Measurements from ENCODE around the gene CCDC146.
"Not testable (repeated sequence)": the region's sequence is repeated elsewhere in the genome, so short reads cannot be mapped to it uniquely, and the experiment has no call there.

The CCDC146 gene

DNA sequence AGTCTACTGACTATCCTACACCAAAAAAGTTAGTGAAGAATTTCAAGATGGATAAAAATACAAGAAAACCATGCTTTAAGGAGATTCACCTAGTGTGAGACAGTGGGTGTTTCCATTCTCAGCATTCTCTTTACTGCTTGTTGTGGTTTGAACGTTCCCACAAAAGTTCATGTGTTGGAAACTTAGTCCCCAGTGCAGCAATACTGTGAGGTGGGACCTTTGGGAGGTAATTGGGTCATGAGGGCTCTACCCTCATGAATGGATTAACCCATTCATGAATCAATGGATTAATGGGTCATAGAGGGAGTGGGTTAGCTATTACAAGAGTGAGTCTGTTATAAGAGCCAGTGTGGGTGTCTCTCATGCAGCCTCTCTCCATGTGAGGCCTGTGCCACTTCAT, 21.2 kb upstream of the CCDC146 start:
- not testable (repeated sequence) for H3K27me3 ChIP-seq (ENCODE audit: control insufficient read depth, insufficient read depth, low read length, poor library complexity, severe bottlenecking); H3K4me1 ChIP-seq (ENCODE audit: control insufficient read depth, insufficient read depth, low read length); H3K9me3 ChIP-seq (ENCODE audit: control insufficient read depth, low read length); H3K36me3 ChIP-seq (ENCODE audit: control insufficient read depth, insufficient read depth, low read length); H3K4me3 ChIP-seq (ENCODE audit: insufficient read depth, low read depth, low read length); H3K27ac ChIP-seq (ENCODE audit: insufficient read depth, low read depth, low read length, poor library complexity, severe bottlenecking)
- WGBS, 2 experiments = 87 to 88% methylated on average over 1 of the region's 1 CpG

DNA sequence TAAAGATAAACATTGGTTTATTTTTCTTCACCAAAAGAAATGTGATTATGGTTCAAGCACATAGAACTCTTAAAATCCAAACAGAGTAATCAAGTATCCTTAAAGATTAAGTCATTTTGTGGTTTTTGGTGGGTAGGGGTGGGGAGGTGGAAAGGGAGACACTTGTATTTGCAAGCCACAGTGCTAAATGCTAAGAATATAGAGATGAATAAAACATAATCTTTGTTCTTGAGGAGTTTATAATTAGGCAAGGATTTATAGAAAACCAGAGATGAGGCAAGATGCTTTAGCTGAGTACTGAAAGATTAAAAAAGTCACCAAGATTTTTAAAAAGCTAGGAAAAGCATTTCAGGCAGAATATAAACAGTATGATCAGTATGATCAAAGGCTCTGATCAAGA, 19.7 kb upstream of the CCDC146 start:
- H3K9me3 ChIP-seq (ENCODE audit: control insufficient read depth, low read length); H3K4me3 ChIP-seq (ENCODE audit: insufficient read depth, low read depth, low read length): not testable (repeated sequence)

DNA sequence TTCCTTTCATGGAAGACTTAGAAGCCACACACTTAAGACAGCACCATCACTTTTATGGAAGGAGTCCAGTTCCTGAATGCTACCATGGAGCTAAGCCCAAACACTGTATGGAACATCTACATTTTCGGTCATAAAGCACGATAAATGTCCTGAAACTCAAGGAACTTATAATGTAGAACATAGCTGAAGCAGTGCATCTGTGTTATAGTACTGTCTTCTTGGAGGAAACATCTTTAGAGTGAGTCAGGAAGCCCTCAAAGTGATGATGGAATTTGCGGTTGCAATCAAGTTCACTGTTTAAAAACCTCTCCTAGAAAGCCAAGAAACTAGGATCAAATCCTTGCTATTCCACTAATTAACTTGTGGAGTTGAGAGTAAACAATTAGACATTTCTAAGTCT, 16.5 kb upstream of the CCDC146 start:
- H3K4me3 ChIP-seq (ENCODE audit: insufficient read depth, low read depth, low read length); H3K4me1 ChIP-seq (ENCODE audit: control insufficient read depth, insufficient read depth, low read length); H3K27me3 ChIP-seq (ENCODE audit: control insufficient read depth, insufficient read depth, low read length, poor library complexity, severe bottlenecking); H3K9me3 ChIP-seq (ENCODE audit: control insufficient read depth, low read length); H3K27ac ChIP-seq (ENCODE audit: insufficient read depth, low read depth, low read length, poor library complexity, severe bottlenecking); H3K36me3 ChIP-seq (ENCODE audit: control insufficient read depth, insufficient read depth, low read length): not testable (repeated sequence)
- WGBS, 2 experiments = 96 to 100% methylated on average over 2 of the region's 3 CpGs

More for the DNA sequence above, 19.7 kb upstream of the CCDC146 start:
- H3K36me3 ChIP-seq (ENCODE audit: control insufficient read depth, insufficient read depth, low read length); H3K4me1 ChIP-seq (ENCODE audit: control insufficient read depth, insufficient read depth, low read length); H3K27me3 ChIP-seq (ENCODE audit: control insufficient read depth, insufficient read depth, low read length, poor library complexity, severe bottlenecking); H3K27ac ChIP-seq (ENCODE audit: insufficient read depth, low read depth, low read length, poor library complexity, severe bottlenecking): not testable (repeated sequence)

DNA sequence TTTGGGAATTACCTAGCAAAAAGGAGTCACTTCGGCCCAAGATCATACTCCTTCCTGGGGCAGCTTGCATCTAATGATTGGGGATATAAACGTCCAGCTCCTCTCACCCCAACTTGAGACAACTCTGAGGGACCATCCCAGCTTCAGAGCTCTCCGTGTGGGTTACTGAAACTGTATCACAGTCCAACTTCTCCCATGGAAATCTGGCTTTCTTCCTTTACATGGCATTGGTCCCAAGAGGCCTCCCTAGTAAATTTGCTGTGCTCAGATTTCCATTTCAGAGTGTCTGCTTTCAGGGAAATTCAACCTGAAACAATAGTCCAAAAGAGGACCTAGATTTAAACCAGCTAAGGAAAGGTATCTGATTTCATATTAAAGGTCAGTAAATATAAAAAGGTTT, 14.8 kb upstream of the CCDC146 start:
- not testable (repeated sequence) for H3K27me3 ChIP-seq (ENCODE audit: control insufficient read depth, insufficient read depth, low read length, poor library complexity, severe bottlenecking); H3K27ac ChIP-seq (ENCODE audit: insufficient read depth, low read depth, low read length, poor library complexity, severe bottlenecking); H3K36me3 ChIP-seq (ENCODE audit: control insufficient read depth, insufficient read depth, low read length); H3K4me3 ChIP-seq (ENCODE audit: insufficient read depth, low read depth, low read length); H3K4me1 ChIP-seq (ENCODE audit: control insufficient read depth, insufficient read depth, low read length); H3K9me3 ChIP-seq (ENCODE audit: control insufficient read depth, low read length)
- 100% methylated on average over 1 of the region's 3 CpGs for WGBS, 2 experiments

DNA sequence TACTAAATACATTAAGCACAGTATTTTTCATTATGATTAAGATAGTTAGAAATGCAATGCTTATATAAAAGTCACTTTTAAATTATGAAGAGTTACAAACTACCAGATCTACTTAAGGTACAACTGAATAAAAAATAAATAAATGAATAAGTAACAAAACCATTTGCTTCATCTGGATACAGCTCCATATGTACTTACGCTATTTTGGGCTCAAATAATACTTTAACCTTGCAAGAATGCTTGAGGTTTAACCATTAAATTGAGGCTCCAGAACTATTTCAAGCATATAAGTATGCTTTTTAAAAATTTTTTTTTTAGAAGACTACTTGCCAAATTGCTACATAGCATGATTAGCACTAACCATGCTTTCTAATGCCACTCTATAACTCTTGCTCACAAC, 14.1 kb upstream of the CCDC146 start:
- not testable (repeated sequence) for H3K27me3 ChIP-seq (ENCODE audit: control insufficient read depth, insufficient read depth, low read length, poor library complexity, severe bottlenecking); H3K4me3 ChIP-seq (ENCODE audit: insufficient read depth, low read depth, low read length); H3K4me1 ChIP-seq (ENCODE audit: control insufficient read depth, insufficient read depth, low read length); H3K27ac ChIP-seq (ENCODE audit: insufficient read depth, low read depth, low read length, poor library complexity, severe bottlenecking); H3K36me3 ChIP-seq (ENCODE audit: control insufficient read depth, insufficient read depth, low read length); H3K9me3 ChIP-seq (ENCODE audit: control insufficient read depth, low read length)
- WGBS, 2 experiments = 100% methylated on average over 1 of the region's 1 CpG

DNA sequence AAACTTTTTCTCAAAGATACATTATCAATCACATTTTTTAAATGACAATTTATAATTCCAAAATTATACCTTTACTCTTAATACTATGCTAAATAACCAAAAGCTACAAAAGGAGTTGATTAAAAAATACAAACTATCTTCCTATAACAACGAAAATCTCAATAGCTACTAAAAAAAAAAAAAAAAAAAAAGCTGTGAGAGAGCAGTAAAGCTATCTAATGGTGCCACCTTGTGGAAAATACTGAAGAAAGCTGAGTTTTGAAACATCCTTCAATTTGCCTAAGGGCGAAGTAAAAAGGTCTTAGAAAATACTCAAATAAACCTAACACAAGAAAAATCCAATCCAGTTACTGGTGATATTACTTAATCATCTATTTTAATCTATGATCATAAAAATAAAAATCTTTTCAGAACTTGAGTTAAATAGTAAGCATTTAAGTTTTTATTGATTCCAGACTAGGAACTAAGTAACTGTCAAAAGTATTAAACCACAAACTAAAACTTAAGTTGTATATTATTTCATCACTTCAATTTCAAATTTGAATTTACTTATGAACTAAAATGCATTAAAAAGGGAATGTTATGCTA, 9.6 kb upstream of the CCDC146 start:
- not testable (repeated sequence) for H3K36me3 ChIP-seq (ENCODE audit: control insufficient read depth, insufficient read depth, low read length); H3K4me3 ChIP-seq (ENCODE audit: insufficient read depth, low read depth, low read length); H3K27ac ChIP-seq (ENCODE audit: insufficient read depth, low read depth, low read length, poor library complexity, severe bottlenecking); H3K9me3 ChIP-seq (ENCODE audit: control insufficient read depth, low read length); H3K27me3 ChIP-seq (ENCODE audit: control insufficient read depth, insufficient read depth, low read length, poor library complexity, severe bottlenecking); H3K4me1 ChIP-seq (ENCODE audit: control insufficient read depth, insufficient read depth, low read length)
- no CpG with 5 or more reads among the region's 2 CpGs for WGBS, 2 experiments

DNA sequence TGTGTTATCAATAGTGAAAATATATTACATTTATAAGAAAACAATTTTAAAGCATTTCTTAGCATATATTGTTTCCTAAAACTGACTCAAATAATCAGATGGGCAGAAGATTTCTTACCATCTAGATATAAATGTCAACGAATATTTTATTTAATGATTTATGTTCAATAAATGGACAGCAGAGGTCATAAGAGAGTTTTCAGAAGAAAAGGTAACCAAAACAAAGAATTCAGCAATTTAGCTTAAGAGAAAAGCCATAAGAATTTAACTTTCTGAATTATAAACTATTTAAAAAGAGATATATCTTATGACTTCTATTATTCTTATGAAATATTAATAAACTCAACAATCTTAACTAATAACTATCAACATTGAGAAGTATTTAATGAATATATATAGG, 3.1 kb downstream of the CCDC146 start:
- H3K27ac ChIP-seq (ENCODE audit: insufficient read depth, low read depth, low read length, poor library complexity, severe bottlenecking); H3K4me1 ChIP-seq (ENCODE audit: control insufficient read depth, insufficient read depth, low read length); H3K4me3 ChIP-seq (ENCODE audit: insufficient read depth, low read depth, low read length); H3K27me3 ChIP-seq (ENCODE audit: control insufficient read depth, insufficient read depth, low read length, poor library complexity, severe bottlenecking); H3K36me3 ChIP-seq (ENCODE audit: control insufficient read depth, insufficient read depth, low read length); H3K9me3 ChIP-seq (ENCODE audit: control insufficient read depth, low read length): not testable (repeated sequence)
- no CpG with 5 or more reads among the region's 1 CpG for WGBS, 2 experiments

DNA sequence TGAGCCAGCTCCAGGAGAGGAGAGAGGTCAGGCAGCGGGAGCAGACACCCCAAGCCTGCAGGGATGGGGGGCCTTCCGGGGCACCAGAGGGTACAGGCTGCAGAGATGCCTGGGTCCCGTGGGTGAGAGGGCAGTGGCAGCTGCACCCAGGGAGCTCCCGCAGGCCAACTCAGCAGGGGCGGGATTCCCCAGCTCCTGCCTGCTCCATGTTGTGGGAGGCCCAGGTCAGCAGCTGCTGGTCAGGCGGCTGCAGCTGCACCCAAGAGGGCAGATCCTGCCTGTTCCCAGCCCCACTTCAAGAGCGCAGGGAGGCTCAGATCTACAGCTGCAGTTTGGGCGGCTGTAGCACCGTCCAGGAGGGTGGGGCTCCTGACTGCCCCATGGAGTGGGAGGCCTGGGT, 4.6 kb downstream of the CCDC146 start:
- H3K36me3 ChIP-seq (ENCODE audit: control insufficient read depth, insufficient read depth, low read length); H3K9me3 ChIP-seq (ENCODE audit: control insufficient read depth, low read length); H3K4me1 ChIP-seq (ENCODE audit: control insufficient read depth, insufficient read depth, low read length); H3K4me3 ChIP-seq (ENCODE audit: insufficient read depth, low read depth, low read length); H3K27ac ChIP-seq (ENCODE audit: insufficient read depth, low read depth, low read length, poor library complexity, severe bottlenecking); H3K27me3 ChIP-seq (ENCODE audit: control insufficient read depth, insufficient read depth, low read length, poor library complexity, severe bottlenecking): not testable (repeated sequence)
- WGBS, 2 experiments = 82 to 88% methylated on average over 9 of the region's 9 CpGs

DNA sequence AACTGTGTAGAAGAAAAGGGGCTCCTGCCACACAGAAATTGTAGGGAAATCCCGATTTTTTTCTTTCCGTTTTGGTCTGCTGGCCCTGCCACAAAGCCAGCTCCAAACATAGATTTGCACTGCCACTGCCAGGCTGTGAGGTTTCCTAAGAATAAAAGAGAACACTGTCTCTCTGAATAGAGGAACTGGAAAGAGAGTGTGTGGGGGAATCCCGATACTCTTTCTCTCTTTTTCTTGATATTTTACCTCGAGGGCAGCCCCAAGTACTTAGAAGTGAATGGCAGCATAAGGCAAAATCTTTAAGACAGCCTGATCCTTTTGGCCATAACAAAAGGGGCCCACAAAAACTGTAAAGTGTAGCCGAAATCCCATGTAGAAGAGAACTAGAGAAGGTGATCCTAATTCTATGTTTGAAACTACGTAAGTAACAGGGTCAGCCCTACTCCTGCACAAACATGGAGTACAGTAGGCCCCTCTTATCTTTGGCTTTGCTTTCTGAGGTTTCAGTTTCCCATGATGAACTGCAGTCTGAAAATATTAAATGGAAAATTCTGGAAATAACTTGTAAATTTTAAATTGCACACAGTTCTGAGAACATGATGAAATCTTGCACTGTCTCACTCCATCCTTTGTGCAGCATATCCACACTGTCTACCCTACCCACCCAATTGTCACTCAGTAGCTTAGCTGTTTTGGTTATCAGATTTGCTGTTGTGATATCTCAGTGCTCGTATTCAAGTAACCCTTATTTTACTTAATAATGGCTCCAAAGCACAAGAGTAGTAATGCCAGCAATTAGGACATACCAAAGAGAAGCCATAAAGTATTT, 6.4 kb downstream of the CCDC146 start:
- H3K4me3 ChIP-seq (ENCODE audit: insufficient read depth, low read depth, low read length); H3K27ac ChIP-seq (ENCODE audit: insufficient read depth, low read depth, low read length, poor library complexity, severe bottlenecking); H3K4me1 ChIP-seq (ENCODE audit: control insufficient read depth, insufficient read depth, low read length); H3K9me3 ChIP-seq (ENCODE audit: control insufficient read depth, low read length); H3K27me3 ChIP-seq (ENCODE audit: control insufficient read depth, insufficient read depth, low read length, poor library complexity, severe bottlenecking); H3K36me3 ChIP-seq (ENCODE audit: control insufficient read depth, insufficient read depth, low read length): not testable (repeated sequence)
- 76 to 78% methylated on average over 3 to 4 of the region's 7 CpGs for WGBS, 2 experiments

DNA sequence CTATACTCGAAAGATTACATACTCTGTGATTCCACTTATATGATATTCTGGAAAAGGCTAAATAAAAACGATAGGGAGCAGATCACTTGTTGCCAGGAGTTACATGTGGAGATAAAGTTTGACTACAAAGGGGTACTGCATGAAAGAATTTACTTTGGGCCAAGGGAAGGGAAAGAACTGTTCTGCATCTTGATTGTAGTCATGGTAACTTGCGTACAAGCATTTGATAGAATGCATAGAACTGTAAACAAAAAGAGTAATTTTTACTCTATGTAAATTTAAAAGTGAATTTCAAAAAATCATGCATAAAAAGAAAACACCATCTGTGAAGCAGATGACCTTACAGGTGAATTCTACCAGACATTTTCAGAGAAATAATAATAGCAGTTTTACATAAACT, 9.4 kb downstream of the CCDC146 start:
- not testable (repeated sequence) for H3K36me3 ChIP-seq (ENCODE audit: control insufficient read depth, insufficient read depth, low read length); H3K4me3 ChIP-seq (ENCODE audit: insufficient read depth, low read depth, low read length); H3K27ac ChIP-seq (ENCODE audit: insufficient read depth, low read depth, low read length, poor library complexity, severe bottlenecking); H3K27me3 ChIP-seq (ENCODE audit: control insufficient read depth, insufficient read depth, low read length, poor library complexity, severe bottlenecking); H3K4me1 ChIP-seq (ENCODE audit: control insufficient read depth, insufficient read depth, low read length); H3K9me3 ChIP-seq (ENCODE audit: control insufficient read depth, low read length)
- WGBS, 2 experiments = no CpG with 5 or more reads among the region's 3 CpGs

DNA sequence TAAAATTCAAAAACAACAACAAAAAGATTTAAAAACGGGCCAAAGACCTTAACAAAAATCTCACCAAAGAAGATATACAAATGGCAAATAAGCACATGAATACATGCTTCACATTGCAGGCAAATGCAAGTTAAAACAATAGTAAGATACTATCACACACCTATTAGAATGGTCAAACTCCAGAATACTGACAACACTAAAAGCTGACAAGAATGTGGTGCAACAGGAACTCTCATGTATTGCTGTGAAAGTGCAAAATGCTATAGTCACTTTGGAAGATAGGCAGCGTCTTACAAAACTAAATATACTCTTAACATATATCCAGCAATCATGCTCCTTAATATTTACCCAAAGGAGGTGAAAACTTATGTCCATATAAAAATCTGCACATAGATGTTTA, 16.3 kb downstream of the CCDC146 start:
- not testable (repeated sequence) for H3K27me3 ChIP-seq (ENCODE audit: control insufficient read depth, insufficient read depth, low read length, poor library complexity, severe bottlenecking); H3K4me3 ChIP-seq (ENCODE audit: insufficient read depth, low read depth, low read length); H3K36me3 ChIP-seq (ENCODE audit: control insufficient read depth, insufficient read depth, low read length); H3K4me1 ChIP-seq (ENCODE audit: control insufficient read depth, insufficient read depth, low read length); H3K27ac ChIP-seq (ENCODE audit: insufficient read depth, low read depth, low read length, poor library complexity, severe bottlenecking); H3K9me3 ChIP-seq (ENCODE audit: control insufficient read depth, low read length)
- 92 to 93% methylated on average over 1 of the region's 2 CpGs for WGBS, 2 experiments
